Spleen (tissue), 11 donors: ENCODE measurements around the gene SAYSD1. TPM values are rescaled to one million over a fixed set of nuclear protein-coding genes. Genes with fewer than 3 reads are reported as not detected.

ENCODE experiments used
- DNase-seq: peaks from one replicate; pipeline ENCODE4 v3.0.0-alpha.2; 2020
- H3K27ac ChIP-seq, 8 donors: fragments of 200-600 bp; sonication (generic) in 7 of 8; 1 replicate in 4 of 8; 2 replicates in 4 of 8; pipeline versions ENCODE4 v1.5.0 to v1.8.0; 2016 to 2021; ENCODE audit warnings: inconsistent platforms in 4 of 8, mild to moderate bottlenecking in 4 of 8, moderate library complexity in 1 of 8
- H3K27me3 ChIP-seq, 7 donors: fragments of 200-600 bp; sonication (generic) in 6 of 7; replicated peaks in 1 of 7; 1 replicate in 4 of 7; 2 replicates in 3 of 7; pipeline versions ENCODE4 v1.5.0 to v1.8.0; 2016 to 2021; ENCODE audit warnings: inconsistent platforms in 3 of 7, mild to moderate bottlenecking in 1 of 7
- H3K36me3 ChIP-seq, 6 donors: fragments of 200-600 bp; sonication (generic) in 5 of 6; 1 replicate in 4 of 6; 2 replicates in 2 of 6; pipeline versions ENCODE4 v1.5.0 to v1.8.0; 2016 to 2021; ENCODE audit warnings: inconsistent platforms in 2 of 6
- H3K4me1 ChIP-seq, 6 donors: fragments of 200-600 bp; sonication (generic) in 5 of 6; 1 replicate in 3 of 6; 2 replicates in 3 of 6; pipeline versions ENCODE4 v1.5.0 to v1.8.0; 2016 to 2021; ENCODE audit warnings: inconsistent platforms in 3 of 6
- H3K4me3 ChIP-seq, 8 donors: fragments of 200-600 bp; sonication (generic) in 7 of 8; 1 replicate in 4 of 8; 2 replicates in 4 of 8; pipeline versions ENCODE4 v1.5.0 to v1.8.0; 2016 to 2021; ENCODE audit warnings: inconsistent platforms in 4 of 8, mild to moderate bottlenecking in 4 of 8, moderate library complexity in 2 of 8
- H3K9me3 ChIP-seq, 8 donors: fragments of 200-600 bp; sonication (generic) in 7 of 8; 1 replicate in 4 of 8; 2 replicates in 4 of 8; pipeline versions ENCODE4 v1.5.0 to v1.8.0; 2016 to 2021; ENCODE audit warnings: inconsistent platforms in 4 of 8
- CTCF ChIP-seq, 11 experiments: fragments of 200-600 bp in 7 of 11; fragments of 450-650 bp in 4 of 11; sonication (generic) in 4 of 11; IDR thresholded peaks in 8 of 11; conservative IDR thresholded peaks in 3 of 11; 1 replicate in 7 of 11; 2 replicates in 4 of 11; pipeline versions ENCODE4 v1.4.0 to v1.8.0; 2016 to 2021; ENCODE audit warnings: antibody characterized with exemption in 11 of 11, inconsistent platforms in 4 of 11, mild to moderate bottlenecking in 1 of 11
- POLR2A ChIP-seq, 3 donors: fragments of 450-650 bp; IDR thresholded peaks; one replicate each; pipeline ENCODE4 v1.5.1; 2017; ENCODE audit warnings: antibody characterized with exemption in 3 of 3, mild to moderate bottlenecking in 1 of 3
- POLR2AphosphoS5 ChIP-seq, 3 donors: sonication (generic); formaldehyde crosslinking; IDR thresholded peaks; one replicate each; pipeline ENCODE4 v1.5.1; 2017; ENCODE audit warnings: antibody characterized with exemption in 3 of 3
- WGBS, 5 donors: extraction: QIAGEN DNeasy Blood & Tissue Kit in 3 of 5; methylation state at CpG; one replicate each; pipeline versions ENCODE4 v1.1.5 to v1.1.7; 2013 to 2018; 5-methylcytosine and 5-hydroxymethylcytosine counted together
- intact Hi-C: fragments of 100-400 bp; cut with DNase I; formaldehyde crosslinking; loops from one replicate; pipeline ENCODE4 v1.15.0; 2023; ENCODE audit warnings: low total_unique reads
- polyA plus RNA-seq, 3 donors: library from polyadenylated mRNA; stranded (reverse); fragments of 200-250 nt; gene quantifications; one replicate each; pipeline ENCODE4 v1.2.1, GENCODE V29; 2013
- total RNA-seq, 7 donors: library from RNA; depleted of rRNA in 3 of 7; stranded (reverse); fragments of >200 nt in 3 of 7; fragmentation: NEBNext Ultra II Directional in 4 of 7; extraction: Animal tissue kit (Norgen Biotek cat#: 25700) in 4 of 7; gene quantifications; one replicate each; pipeline versions ENCODE4 v1.1.0 to v1.2.1, GENCODE V29; 2016 to 2021
- donor health status: healthy with polysubstance abuse.
- donor health status: DM: no; HTN: no; CAD: no; lungs with moderate emphysema.
- donor health status: DM: no; HTN: no; CAD: no.
- donor health status: Bipolar disorder and iron deficiency.
- donor health status: healthy.
- donor health status: DM: no; HTN: no; CAD: no.
- donor health status: DM: yes; HTN: yes; CAD: no.

SAYSD1 gene
- total and polyA plus RNA-seq, 10 donors, result 8.1 to 14.2 (median 13.2) TPM

- WGBS, 5 donors, result 67 to 93% (median 82%) methylated on average over 4 of the region's 4 CpGs
- no peaks in the 10 kb centered on the region for H3K4me1 ChIP-seq
- intact Hi-C loops, result no loop called here
- H3K9me3 ChIP-seq, result peaks cover 0 to 9% (median 5%) of the 10 kb centered on the region in 8 donors
- DNase-seq, result no peak
- no peaks in the 10 kb centered on the region for H3K36me3 ChIP-seq
- no peak overlapping the region for H3K4me3 ChIP-seq
- TF ChIP-seq POLR2A (IDR thresholded peaks at IDR 0.05) (no peak), CTCF (IDR thresholded peaks at IDR 0.05 in 8 of 11, conservative IDR thresholded peaks at IDR 0.05 in 3 of 11) (no peak), POLR2AphosphoS5 (IDR thresholded peaks at IDR 0.05) (no peak)
- peaks cover 0 to 27% (median 0%) of the 10 kb centered on the region in 7 donors for H3K27me3 ChIP-seq
- no peak overlapping the region for H3K27ac ChIP-seq
These were observed 39.7 kb upstream of the SAYSD1 start for GRCh38 chr6:39154705-39155104.

DNA sequence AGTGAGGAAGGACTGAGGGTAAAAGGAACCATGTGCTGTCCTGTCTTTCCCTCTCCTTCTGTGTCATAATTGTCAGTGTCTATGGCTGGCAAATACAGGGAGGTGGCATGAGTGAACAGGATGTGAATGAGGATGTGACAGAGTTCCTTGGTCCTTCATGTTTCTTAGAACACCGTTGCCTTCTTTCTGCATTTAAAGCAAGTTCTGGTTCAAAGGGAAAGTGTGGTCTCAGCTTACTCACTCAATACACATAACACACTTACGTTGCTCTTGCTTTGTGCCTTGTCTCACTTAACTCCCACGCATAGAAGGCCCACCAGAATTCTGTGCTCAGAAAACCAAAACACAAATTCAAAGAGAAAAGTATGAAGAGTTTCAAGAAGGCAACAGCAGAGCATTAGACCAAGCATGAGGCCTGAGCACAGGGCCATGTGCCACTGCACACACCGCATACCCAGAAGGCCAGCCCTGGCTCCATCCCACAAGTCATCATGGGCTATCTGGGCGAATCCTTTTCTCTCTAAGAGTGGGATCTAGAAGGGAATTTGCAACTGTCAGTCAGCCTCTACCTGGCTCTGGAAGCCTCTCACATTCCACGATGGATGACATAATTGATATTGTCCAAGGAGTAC is 38.9 kb upstream of the SAYSD1 start:
- no peaks in the 10 kb centered on the region for H3K4me1 ChIP-seq
- intact Hi-C loops, result no loop called here
- H3K27ac ChIP-seq, result no peak overlapping the region
- peaks cover 0 to 27% (median 0%) of the 10 kb centered on the region in 7 donors for H3K27me3 ChIP-seq
- TF ChIP-seq CTCF (IDR thresholded peaks at IDR 0.05 in 8 of 11, conservative IDR thresholded peaks at IDR 0.05 in 3 of 11), result no peak
- no peak for TF ChIP-seq POLR2A (IDR thresholded peaks at IDR 0.05)
- no peak for TF ChIP-seq POLR2AphosphoS5 (IDR thresholded peaks at IDR 0.05)
- no peak for DNase-seq
- WGBS, 5 donors, result 62 to 71% (median 68%) methylated on average over 6 of the region's 6 CpGs
- no peaks in the 10 kb centered on the region for H3K36me3 ChIP-seq
- no peak overlapping the region for H3K4me3 ChIP-seq
- peaks cover 0 to under 1% (median 0%) of the 10 kb centered on the region in 8 donors for H3K9me3 ChIP-seq

- intact Hi-C loops, result no loop called here
- Histone ChIP-seq H3K27me3 (peaks cover 0 to 34% (median 0%) of the 10 kb centered on the region in 7 donors), H3K36me3 (no peaks in the 10 kb centered on the region), H3K4me3 (no peak overlapping the region), H3K27ac (no peak overlapping the region), H3K4me1 (no peaks in the 10 kb centered on the region), H3K9me3 (no peaks in the 10 kb centered on the region)
- DNase-seq, result no peak
- 48 to 72% (median 54%) methylated on average over 5 of the region's 5 CpGs for WGBS, 5 donors
- TF ChIP-seq POLR2A (IDR thresholded peaks at IDR 0.05) (no peak), POLR2AphosphoS5 (IDR thresholded peaks at IDR 0.05) (no peak), CTCF (IDR thresholded peaks at IDR 0.05 in 8 of 11, conservative IDR thresholded peaks at IDR 0.05 in 3 of 11) (no peak)
These were observed 37.3 kb upstream of the SAYSD1 start for GRCh38 chr6:39152262-39152661.

DNA sequence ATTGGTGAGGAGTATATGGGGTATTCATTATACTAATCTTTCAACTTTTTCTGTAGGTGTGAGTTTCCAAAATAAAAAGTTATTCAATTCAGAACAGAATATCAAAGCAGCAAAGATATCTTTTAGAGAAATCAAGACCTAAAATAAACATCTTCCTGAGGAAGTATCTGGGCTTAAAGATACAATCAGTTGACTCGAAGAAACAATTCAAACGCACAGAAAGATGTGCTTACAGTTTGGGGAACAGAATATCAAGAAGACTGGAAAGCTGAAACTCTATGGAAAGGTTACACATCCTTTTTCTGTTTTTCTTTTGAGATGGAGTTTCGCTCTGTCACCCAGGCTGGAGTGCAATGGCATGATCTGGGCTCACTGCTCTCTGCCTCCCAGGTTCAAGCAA is 36.2 kb upstream of the SAYSD1 start:
- H3K36me3 ChIP-seq, result no peaks in the 10 kb centered on the region
- H3K4me1 ChIP-seq, result no peaks in the 10 kb centered on the region
- intact Hi-C loops, result no loop called here
- 16 to 19% (median 16%) methylated on average over 3 of the region's 3 CpGs for WGBS, 5 donors
- H3K27ac ChIP-seq, result no peak overlapping the region
- TF ChIP-seq POLR2A (IDR thresholded peaks at IDR 0.05), result no peak
- TF ChIP-seq POLR2AphosphoS5 (IDR thresholded peaks at IDR 0.05), result no peak
- TF ChIP-seq CTCF (IDR thresholded peaks at IDR 0.05 in 8 of 11, conservative IDR thresholded peaks at IDR 0.05 in 3 of 11), result no peak
- DNase-seq, result no peak
- no peaks in the 10 kb centered on the region for H3K9me3 ChIP-seq
- no peak overlapping the region for H3K4me3 ChIP-seq
- peaks cover 0 to 27% (median 0%) of the 10 kb centered on the region in 7 donors for H3K27me3 ChIP-seq
